Lower leg skin (tissue), 3 donors: ENCODE measurements around the gene KREMEN1.

ENCODE experiments used
- CTCF ChIP-seq, 3 donors: fragments of 450-650 bp; IDR thresholded peaks; one replicate each; pipeline ENCODE4 v1.5.1; 2016; ENCODE audit warnings: antibody characterized with exemption in 3 of 3, mild to moderate bottlenecking in 3 of 3, moderate library complexity in 2 of 3
- POLR2A ChIP-seq, 2 donors: fragments of 450-650 bp; IDR thresholded peaks; one replicate each; pipeline ENCODE4 v1.6.1; 2016 to 2017; ENCODE audit warnings: antibody characterized with exemption in 2 of 2, mild to moderate bottlenecking in 1 of 2, moderate library complexity in 1 of 2

DNA sequence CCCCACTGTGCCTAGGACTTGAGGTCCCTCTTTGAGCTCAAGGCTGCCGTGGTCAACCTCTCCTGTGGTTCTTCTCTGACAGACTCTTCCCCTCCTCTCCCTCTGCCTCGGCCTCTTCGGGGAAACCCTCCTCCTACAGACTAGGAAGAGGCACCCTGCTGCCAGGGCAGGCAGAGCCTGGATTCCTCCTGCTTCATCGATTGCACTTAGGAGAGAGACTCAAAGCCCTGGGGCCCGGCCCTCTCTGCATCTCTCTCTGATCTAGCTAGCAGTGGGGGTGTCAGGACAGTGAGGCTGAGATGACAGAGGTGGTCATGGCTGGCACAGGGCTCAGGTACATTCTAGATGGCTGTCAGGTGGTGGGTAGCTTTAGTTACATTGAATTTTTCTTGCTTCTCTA, 69.3 kb downstream of the KREMEN1 start:
- no peak for TF ChIP-seq CTCF (IDR thresholded peaks at IDR 0.05)
- no peak for TF ChIP-seq POLR2A (IDR thresholded peaks at IDR 0.05)
